ENCODE results near the gene TNIK. TPM values are rescaled to one million over a fixed set of nuclear protein-coding genes. Genes with fewer than 3 reads are reported as not detected.

TNIK gene
- total RNA-seq, 3 donors from 2014 or later = 12.9 to 15.4 (median 13.5) TPM

DNA sequence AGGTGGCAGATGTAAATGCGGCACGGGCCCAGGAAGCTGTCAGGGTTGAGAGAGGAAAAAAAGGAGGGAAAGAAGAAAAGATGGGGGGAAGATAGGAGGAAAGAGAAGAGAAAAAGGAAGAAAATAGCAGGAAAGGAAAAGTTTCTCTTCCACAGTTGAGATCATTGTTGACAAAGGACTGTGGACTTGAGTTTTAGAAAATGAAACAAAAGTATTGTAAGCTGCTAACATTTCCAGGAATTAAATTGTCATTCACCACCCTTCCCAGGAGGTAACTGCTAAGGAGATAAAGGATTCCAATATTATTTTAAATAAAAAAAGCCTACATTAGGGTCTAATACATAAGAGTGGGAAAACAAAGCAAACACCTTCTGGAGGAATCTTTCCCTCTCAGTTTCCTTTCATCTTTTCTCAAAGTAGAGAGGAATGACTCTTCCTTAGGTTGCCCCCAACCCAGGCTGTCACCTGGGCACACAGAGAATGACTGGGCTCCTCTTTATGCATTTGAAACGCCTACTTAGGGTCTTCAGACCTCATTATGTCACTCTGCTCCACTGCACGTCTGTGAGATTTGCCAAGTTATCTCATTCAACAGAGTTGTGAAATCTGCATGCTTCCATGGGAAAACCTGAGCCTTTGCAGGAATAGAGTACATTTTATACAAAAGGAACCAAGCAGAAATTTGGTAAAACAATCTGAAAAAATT is 194.0 kb downstream of the TNIK start:
- ATAC-seq (no peak), DNase-seq (no peak)
- H3K4me1 Mint-ChIP-seq (ENCODE audit: low read depth) = peaks cover 87% of the 10 kb centered on the region
- no peaks in the 10 kb centered on the region for H3K27me3 Mint-ChIP-seq (ENCODE audit: low read depth)
- H3K4me3 Mint-ChIP-seq = no peak overlapping the region
- H3K9me3 Mint-ChIP-seq = no peaks in the 10 kb centered on the region
- peaks cover 1% of the 10 kb centered on the region for H3K36me3 Mint-ChIP-seq (ENCODE audit: insufficient read depth)

GRCh38 chr3:171264758-171265157 is 195.4 kb downstream of the TNIK start:
- no peak overlapping the region for H3K4me3 Mint-ChIP-seq
- H3K9me3 Mint-ChIP-seq = no peaks in the 10 kb centered on the region
- peaks cover 1% of the 10 kb centered on the region for H3K36me3 Mint-ChIP-seq (ENCODE audit: insufficient read depth)
- ATAC-seq (no peak), DNase-seq (no peak)
- H3K4me1 Mint-ChIP-seq (ENCODE audit: low read depth) = peaks cover 84% of the 10 kb centered on the region
- no peaks in the 10 kb centered on the region for H3K27me3 Mint-ChIP-seq (ENCODE audit: low read depth)

DNA sequence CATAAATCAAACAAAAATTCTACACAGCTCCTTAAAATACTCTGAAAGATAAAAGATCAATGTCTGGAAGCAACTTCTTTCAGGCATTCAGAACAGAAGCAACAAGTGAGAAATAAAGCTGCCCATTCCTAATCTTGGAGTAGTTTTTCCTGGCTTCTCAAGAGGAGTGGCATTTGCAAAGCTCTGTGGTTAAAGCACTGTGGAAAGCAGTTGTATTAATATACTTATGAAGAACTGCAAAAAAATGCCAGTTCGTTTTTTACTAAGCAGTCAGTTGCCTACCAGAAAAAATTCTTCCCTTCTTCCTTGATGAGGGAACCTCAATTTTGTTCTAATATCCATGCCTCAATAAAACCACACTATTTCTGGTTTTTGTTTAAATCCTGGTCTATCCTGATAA is 197.8 kb downstream of the TNIK start:
- no peaks in the 10 kb centered on the region for H3K27me3 Mint-ChIP-seq (ENCODE audit: low read depth)
- ATAC-seq (no peak), DNase-seq (no peak)
- H3K4me3 Mint-ChIP-seq = no peak overlapping the region
- H3K36me3 Mint-ChIP-seq (ENCODE audit: insufficient read depth) = no peaks in the 10 kb centered on the region
- no peaks in the 10 kb centered on the region for H3K9me3 Mint-ChIP-seq
- peaks cover 84% of the 10 kb centered on the region for H3K4me1 Mint-ChIP-seq (ENCODE audit: low read depth)

- no peak for DNase-seq
- H3K4me1 Mint-ChIP-seq (ENCODE audit: low read depth) = peaks cover 84% of the 10 kb centered on the region
- no peaks in the 10 kb centered on the region for H3K27me3 Mint-ChIP-seq (ENCODE audit: low read depth)
- ATAC-seq = no peak
- no peak overlapping the region for H3K4me3 Mint-ChIP-seq
- no peaks in the 10 kb centered on the region for H3K9me3 Mint-ChIP-seq
- no peaks in the 10 kb centered on the region for H3K36me3 Mint-ChIP-seq (ENCODE audit: insufficient read depth)
Observed at GRCh38 chr3:171261487-171261886, 198.7 kb downstream of the TNIK start.

DNA sequence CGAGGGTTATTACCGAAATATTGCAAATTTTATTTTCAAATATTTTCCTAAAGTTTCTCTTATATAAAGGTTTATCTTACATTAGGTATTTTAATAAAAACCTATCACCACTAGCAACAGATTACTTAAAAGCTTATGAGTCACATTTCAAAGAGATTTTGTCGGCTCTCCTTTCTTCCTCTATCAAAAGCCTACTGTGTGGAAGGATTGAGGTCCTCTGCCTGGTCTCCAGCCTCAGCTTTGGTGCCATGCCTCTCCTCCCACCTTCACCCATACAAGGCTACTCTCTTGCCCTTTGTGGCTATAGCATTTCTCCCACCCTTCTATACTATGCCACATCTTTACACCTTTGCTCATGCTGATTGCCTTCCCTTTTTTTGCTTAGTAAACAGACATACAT is 199.3 kb downstream of the TNIK start:
- Mint-ChIP-seq H3K36me3 (ENCODE audit: insufficient read depth) (no peaks in the 10 kb centered on the region), H3K4me1 (ENCODE audit: low read depth) (peaks cover 84% of the 10 kb centered on the region), H3K4me3 (no peak overlapping the region), H3K27me3 (ENCODE audit: low read depth) (no peaks in the 10 kb centered on the region), H3K9me3 (no peaks in the 10 kb centered on the region)
- ATAC-seq = no peak
- DNase-seq = no peak

GRCh38 chr3:171260466-171260865 is 199.7 kb downstream of the TNIK start:
- H3K4me1 Mint-ChIP-seq (ENCODE audit: low read depth) = peaks cover 84% of the 10 kb centered on the region
- DNase-seq = no peak
- no peaks in the 10 kb centered on the region for H3K9me3 Mint-ChIP-seq

DNA sequence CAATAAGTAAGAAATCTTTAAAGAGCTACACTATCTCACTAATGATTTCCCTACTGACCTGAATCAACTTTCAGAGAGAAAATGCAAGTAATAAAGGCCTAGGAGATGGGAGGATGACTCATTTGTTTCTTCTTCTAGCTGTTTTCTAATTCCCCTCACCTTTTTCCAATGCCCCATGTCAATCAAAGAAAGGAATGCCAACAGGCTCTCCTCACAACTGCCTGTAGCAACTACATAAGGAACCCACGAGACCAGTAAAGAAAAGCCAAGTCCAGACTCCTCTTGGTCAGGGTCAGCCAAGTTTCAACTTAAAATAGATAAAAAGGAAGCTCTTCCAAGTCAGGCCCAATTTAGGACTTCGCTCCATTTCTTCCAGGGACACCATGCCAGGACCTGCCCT is 201.9 kb downstream of the TNIK start:
- DNase-seq = no peak
- ATAC-seq = no peak
- peaks cover 92% of the 10 kb centered on the region for H3K4me1 Mint-ChIP-seq (ENCODE audit: low read depth)
- H3K4me3 Mint-ChIP-seq = no peak overlapping the region
- H3K27me3 Mint-ChIP-seq (ENCODE audit: low read depth) = no peaks in the 10 kb centered on the region
- H3K9me3 Mint-ChIP-seq = no peaks in the 10 kb centered on the region
- no peaks in the 10 kb centered on the region for H3K36me3 Mint-ChIP-seq (ENCODE audit: insufficient read depth)

More at GRCh38 chr3:171260466-171260865, 199.7 kb downstream of the TNIK start:
- Mint-ChIP-seq H3K4me3 (no peak overlapping the region), H3K36me3 (ENCODE audit: insufficient read depth) (no peaks in the 10 kb centered on the region), H3K27me3 (ENCODE audit: low read depth) (no peaks in the 10 kb centered on the region)
- no peak for ATAC-seq

GRCh38 chr3:171257251-171258203 is 202.7 kb downstream of the TNIK start:
- no peaks in the 10 kb centered on the region for H3K27me3 Mint-ChIP-seq (ENCODE audit: low read depth)
- no peak overlapping the region for H3K4me3 Mint-ChIP-seq
- peak in 1 of 2 donors; percentile 14 for ATAC-seq
- no peak for DNase-seq
- peaks cover 2% of the 10 kb centered on the region for H3K36me3 Mint-ChIP-seq (ENCODE audit: insufficient read depth)
- peaks cover 90% of the 10 kb centered on the region for H3K4me1 Mint-ChIP-seq (ENCODE audit: low read depth)
- H3K9me3 Mint-ChIP-seq = no peaks in the 10 kb centered on the region

- ATAC-seq (no peak), DNase-seq (no peak)
- H3K4me3 Mint-ChIP-seq = peak overlapping the region; percentile 32
Observed at GRCh38 chr3:171256445-171257250, 203.6 kb downstream of the TNIK start.

DNA sequence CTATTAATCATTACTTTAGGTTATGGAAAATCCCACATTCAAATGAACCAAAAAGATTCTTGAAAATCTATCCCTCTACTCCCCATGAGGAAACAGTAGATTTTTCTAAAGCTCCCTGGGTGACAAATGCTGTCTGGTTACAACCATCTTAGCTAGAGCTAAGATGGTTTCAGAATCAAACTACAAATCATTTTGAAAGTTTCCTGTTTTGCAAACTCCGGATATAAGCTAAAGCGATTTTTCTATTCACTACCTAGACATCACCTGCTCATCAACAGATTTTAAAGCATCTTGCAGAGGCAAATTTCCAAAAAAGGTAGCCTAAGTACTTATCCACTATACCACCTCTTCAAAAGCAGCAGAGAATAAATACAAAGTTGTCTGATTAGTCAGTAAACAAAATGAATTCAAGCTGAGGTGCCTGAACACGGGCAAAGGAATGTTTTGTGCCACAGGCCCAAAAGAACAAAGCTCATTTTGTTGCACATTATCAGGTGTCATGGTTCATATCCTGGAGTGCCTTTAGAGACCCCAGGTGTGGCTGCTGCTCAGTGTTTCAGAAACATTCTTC is 204.9 kb downstream of the TNIK start:
- H3K36me3 Mint-ChIP-seq (ENCODE audit: insufficient read depth) = peaks cover 4% of the 10 kb centered on the region
- no peaks in the 10 kb centered on the region for H3K9me3 Mint-ChIP-seq
- H3K4me3 Mint-ChIP-seq = peak overlapping the region; percentile 56
- H3K4me1 Mint-ChIP-seq (ENCODE audit: low read depth) = peaks cover 85% of the 10 kb centered on the region
- no peaks in the 10 kb centered on the region for H3K27me3 Mint-ChIP-seq (ENCODE audit: low read depth)
- ATAC-seq (peak; percentile 78 to 86), DNase-seq (no peak)

More at GRCh38 chr3:171256445-171257250, 203.6 kb downstream of the TNIK start:
- H3K4me1 Mint-ChIP-seq (ENCODE audit: low read depth) = peaks cover 90% of the 10 kb centered on the region
- no peaks in the 10 kb centered on the region for H3K27me3 Mint-ChIP-seq (ENCODE audit: low read depth)
- H3K36me3 Mint-ChIP-seq (ENCODE audit: insufficient read depth) = peaks cover 4% of the 10 kb centered on the region
- H3K9me3 Mint-ChIP-seq = no peaks in the 10 kb centered on the region

- Mint-ChIP-seq H3K4me3 (peak overlapping the region; percentile 24), H3K36me3 (ENCODE audit: insufficient read depth) (peaks cover 4% of the 10 kb centered on the region), H3K4me1 (ENCODE audit: low read depth) (peaks cover 77% of the 10 kb centered on the region), H3K27me3 (ENCODE audit: low read depth) (no peaks in the 10 kb centered on the region), H3K9me3 (no peaks in the 10 kb centered on the region)
- DNase-seq (no peak), ATAC-seq (no peak)
Observed at GRCh38 chr3:171254315-171254714, 205.9 kb downstream of the TNIK start.

DNA sequence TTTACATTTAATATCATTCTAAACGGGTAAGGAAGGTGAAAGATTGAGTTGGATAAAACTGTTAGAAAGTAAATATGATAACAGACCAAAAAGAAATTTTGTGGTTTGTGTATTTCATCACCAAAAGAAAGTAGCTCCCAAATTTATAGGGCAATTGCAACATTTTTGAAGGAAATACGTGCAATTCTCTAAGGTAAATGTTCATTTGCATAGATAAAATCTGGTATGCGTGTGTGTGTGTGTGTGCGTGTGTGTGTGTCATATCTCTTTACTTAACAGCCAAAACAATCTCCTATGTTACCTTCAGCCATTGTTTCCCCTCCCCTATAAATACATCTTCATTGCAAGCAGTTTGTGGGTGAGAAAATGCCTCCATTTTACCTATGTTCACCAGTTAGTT is 208.4 kb downstream of the TNIK start:
- ATAC-seq = no peak
- Mint-ChIP-seq H3K27me3 (ENCODE audit: low read depth) (no peaks in the 10 kb centered on the region), H3K36me3 (ENCODE audit: insufficient read depth) (peaks cover 4% of the 10 kb centered on the region), H3K9me3 (no peaks in the 10 kb centered on the region), H3K4me3 (peak overlapping the region; percentile 45), H3K4me1 (ENCODE audit: low read depth) (peaks cover 55% of the 10 kb centered on the region)
- no peak for DNase-seq

DNA sequence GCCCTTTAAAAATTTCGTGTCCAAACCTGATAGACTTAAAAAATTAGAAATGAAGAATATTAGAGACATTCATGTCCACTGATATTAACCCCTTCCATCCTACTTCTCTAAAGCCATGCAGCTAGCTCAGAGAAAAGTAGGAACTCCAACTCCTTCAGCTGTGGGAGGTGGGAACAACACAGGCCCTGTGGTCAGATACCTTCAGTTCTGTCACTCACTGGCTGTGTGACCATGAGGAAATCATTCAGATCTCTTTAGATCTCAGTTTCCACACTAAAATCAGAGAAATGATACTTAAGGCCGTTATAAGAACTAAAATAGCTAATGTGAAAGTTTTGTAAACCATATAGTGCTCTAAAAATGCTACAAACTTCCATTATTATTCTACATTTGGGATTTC is 209.8 kb downstream of the TNIK start:
- no peak overlapping the region for H3K4me3 Mint-ChIP-seq
- DNase-seq (no peak), ATAC-seq (no peak)
- peaks cover 41% of the 10 kb centered on the region for H3K4me1 Mint-ChIP-seq (ENCODE audit: low read depth)
- no peaks in the 10 kb centered on the region for H3K27me3 Mint-ChIP-seq (ENCODE audit: low read depth)
- H3K9me3 Mint-ChIP-seq = no peaks in the 10 kb centered on the region
- peaks cover 4% of the 10 kb centered on the region for H3K36me3 Mint-ChIP-seq (ENCODE audit: insufficient read depth)

- H3K27me3 Mint-ChIP-seq (ENCODE audit: low read depth) = no peaks in the 10 kb centered on the region
- peak; percentile 2 to 3 for ATAC-seq
- peaks cover 29% of the 10 kb centered on the region for H3K4me1 Mint-ChIP-seq (ENCODE audit: low read depth)
- no peak for DNase-seq
- peaks cover 4% of the 10 kb centered on the region for H3K36me3 Mint-ChIP-seq (ENCODE audit: insufficient read depth)
- H3K4me3 Mint-ChIP-seq = no peak overlapping the region
- no peaks in the 10 kb centered on the region for H3K9me3 Mint-ChIP-seq
Observed at GRCh38 chr3:171249245-171249644, 211.0 kb downstream of the TNIK start.
